Activated naive CD4-positive, alpha-beta T cell treated with anti-CD3 and anti-CD28 coated beads, Interleukin-2, amount 10 ng/mL, durations not matched to agents 5 hours and 36 hours (primary cell): ENCODE measurements around the gene ADIRF. TPM values are rescaled to one million over a fixed set of nuclear protein-coding genes. Genes with fewer than 3 reads are reported as not detected.

Experiments used
- total RNA-seq, 2 experiments: library from RNA; stranded (reverse); gene quantifications; one replicate each; pipeline ENCODE4 v1.2.3, GENCODE V29; 2021

Gene ADIRF
- total RNA-seq, result not detected

GRCh38 chr10:86968271-86968993, at the start of gene ADIRF:
Gene ADIRF, plus strand, starts transcription at chr10:86968482. Its CDS starts 63 bp downstream, at chr10:86968545.

GRCh38 chr10:86957471-86958115, 10.7 kb upstream of the ADIRF start, which contains the start of gene MMRN2:
Gene MMRN2, minus strand, starts transcription at chr10:86957615. Its CDS starts 74 bp downstream, at chr10:86957541.

DNA sequence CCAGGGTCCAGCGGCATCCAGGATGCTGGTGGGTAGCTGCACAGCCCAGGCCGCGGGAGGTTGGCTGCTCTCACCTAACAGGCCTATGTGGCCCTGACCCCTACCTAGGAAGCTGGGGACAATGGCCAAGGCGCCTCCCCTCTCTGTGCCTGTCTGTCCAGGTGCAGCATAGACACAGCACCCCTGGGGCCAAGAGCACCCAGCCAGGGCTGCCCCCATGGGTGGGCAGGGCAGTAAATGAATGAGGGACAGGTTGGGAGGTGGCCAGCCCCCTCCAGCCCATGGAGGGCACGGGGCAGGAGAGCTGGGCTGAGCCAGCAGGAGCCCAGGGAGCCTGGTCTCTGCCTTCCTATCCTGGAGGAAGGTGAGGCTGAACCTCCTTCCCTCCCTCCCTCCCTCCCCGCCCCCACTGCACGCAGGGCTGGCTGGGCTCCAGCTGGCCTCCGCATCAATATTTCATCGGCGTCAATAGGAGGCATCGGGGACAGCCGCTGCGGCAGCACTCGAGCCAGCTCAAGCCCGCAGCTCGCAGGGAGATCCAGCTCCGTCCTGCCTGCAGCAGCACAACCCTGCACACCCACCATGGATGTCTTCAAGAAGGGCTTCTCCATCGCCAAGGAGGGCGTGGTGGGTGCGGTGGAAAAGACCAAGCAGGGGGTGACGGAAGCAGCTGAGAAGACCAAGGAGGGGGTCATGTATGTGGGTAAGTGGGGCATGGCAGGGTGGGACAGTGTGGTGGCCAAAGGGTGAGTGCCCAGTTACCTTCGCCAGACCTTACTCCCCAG, 10.0 kb upstream of the ADIRF start, which contains the start of gene SNCG:
TSS of gene SNCG (plus strand) at position 484 of the 785 bp plus-strand sequence. CDS start at position 583, 99 bp downstream.

DNA sequence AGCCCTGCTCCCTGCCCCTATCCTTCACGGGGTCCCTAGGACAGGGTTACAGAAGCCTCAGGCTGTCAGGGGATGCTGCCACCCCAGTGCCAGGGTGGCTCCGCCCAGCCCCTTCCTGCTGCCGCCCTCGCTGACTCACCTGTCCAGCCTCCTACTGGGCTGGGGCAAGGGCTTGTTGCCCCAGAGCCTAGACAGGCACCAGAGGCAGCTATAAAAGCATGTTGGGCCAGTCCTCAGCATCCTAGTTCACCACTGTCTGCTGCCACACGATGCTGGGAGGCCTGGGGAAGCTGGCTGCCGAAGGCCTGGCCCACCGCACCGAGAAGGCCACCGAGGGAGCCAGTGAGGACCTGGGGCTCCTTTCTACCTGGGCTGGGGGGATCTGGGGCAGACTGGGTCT, 51.8 kb downstream of the ADIRF start, which contains the start of gene FAM25A:
TSS of gene FAM25A (plus strand) at position 239 of the 400 bp plus-strand sequence. CDS start at position 270, 31 bp downstream.

Other genes with a start within 250 kb of the ADIRF start
- 10 to 100 TPM in 1 of 2 experiments, 1 to 10 TPM in 1; 7.8 to 10.3 TPM for gene BMPR1A, start 211.9 kb upstream of the ADIRF start, total RNA-seq
- not detected for gene MMRN2, start 10.9 kb upstream of the ADIRF start, total RNA-seq
- 1 to 10 TPM in 1 of 2 experiments, under 1 TPM in 1; 0.68 to 1.3 TPM for gene SNCG, start 9.9 kb upstream of the ADIRF start, total RNA-seq
- not detected for gene FAM25A, start 51.8 kb downstream of the ADIRF start, total RNA-seq
- 10 to 100 TPM; 96.8 to 97.0 TPM for gene GLUD1, start 126.4 kb downstream of the ADIRF start, total RNA-seq
- 10 to 100 TPM; 30.7 to 31.8 TPM for gene SHLD2, start 126.7 kb downstream of the ADIRF start, total RNA-seq